NCI-H146 treated with DMSO at 0.1 percent for 48 hours (cell line): Measurements from ENCODE around the gene PHC2.

Experiments used
- DNase-seq: peaks from one replicate; lab custom pipeline; 2025; ENCODE audit not compliant: unreplicated experiment; lab: John Stamatoyannopoulos, UW

PHC2 gene

DNA sequence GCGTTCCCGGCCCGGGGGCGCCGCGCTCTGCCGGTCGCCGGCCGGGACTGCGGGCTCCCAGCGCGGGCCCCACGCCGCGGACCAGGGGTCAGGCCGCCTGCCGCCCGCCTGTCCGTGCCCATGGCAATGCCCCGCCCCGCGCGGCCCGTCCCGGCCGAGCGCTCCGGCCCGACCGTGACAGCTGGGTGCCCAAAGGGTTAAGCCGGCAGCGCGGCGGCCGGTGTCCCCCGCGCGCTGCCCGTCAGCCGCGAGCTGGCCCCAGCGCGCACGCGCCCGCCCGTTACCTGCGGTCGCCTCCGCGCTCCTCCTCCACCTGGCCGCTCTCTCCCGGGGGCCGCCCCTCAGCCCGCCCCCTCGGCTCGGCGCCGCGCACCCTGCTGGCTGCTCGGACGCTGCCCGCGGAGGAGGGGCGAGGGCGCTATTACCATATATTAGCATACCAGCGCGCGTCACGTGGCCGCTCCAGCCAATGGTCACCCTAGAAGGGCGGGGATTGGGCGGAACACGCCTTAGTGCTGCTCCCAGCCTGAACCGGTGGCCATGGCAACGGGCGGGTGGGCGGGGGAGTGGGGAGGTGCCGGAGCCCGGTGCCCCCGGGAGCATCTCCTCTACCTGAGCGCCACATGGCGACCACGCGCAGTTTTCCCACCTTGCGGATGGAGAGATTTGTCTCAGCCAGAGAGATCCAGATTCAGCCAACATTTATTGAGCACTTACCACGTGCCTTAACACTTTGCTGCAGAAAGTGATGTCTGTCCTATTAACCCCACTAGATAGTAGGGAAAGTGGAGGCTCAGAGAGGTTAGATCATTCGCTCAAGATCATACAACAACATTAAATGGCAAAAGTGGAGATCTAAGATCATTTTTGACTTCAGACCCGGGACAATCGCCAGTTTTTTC is at the start of gene PHC2:
PHC2 (minus strand) TSS at position 404 of the 902 bp plus-strand sequence. CDS start 55,556 bp downstream, outside the sequence.
- DNase-seq = peak; percentile 85

DNA sequence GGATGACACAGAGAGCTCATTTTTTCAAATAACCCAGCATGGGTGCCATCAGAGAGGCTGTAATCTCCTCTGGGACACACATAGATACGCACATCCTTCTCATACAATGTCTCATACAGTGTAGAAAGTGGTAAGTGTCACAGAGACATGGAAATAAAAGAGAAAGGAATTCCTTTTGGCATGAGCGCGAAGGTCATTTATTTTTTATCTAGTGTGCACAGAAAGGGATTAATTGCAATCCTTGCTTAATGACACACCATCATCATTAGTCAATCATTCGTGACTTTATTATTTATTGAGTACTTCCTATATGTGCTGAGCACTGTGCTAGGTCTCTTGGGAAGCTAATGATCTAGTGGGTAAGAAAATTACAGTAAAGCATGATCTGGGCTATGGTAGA is 46.6 kb upstream of the PHC2 start:
- no peak for DNase-seq

- DNase-seq = no peak
Measured at GRCh38 chr1:33473900-33474299, 43.0 kb upstream of the PHC2 start.

DNA sequence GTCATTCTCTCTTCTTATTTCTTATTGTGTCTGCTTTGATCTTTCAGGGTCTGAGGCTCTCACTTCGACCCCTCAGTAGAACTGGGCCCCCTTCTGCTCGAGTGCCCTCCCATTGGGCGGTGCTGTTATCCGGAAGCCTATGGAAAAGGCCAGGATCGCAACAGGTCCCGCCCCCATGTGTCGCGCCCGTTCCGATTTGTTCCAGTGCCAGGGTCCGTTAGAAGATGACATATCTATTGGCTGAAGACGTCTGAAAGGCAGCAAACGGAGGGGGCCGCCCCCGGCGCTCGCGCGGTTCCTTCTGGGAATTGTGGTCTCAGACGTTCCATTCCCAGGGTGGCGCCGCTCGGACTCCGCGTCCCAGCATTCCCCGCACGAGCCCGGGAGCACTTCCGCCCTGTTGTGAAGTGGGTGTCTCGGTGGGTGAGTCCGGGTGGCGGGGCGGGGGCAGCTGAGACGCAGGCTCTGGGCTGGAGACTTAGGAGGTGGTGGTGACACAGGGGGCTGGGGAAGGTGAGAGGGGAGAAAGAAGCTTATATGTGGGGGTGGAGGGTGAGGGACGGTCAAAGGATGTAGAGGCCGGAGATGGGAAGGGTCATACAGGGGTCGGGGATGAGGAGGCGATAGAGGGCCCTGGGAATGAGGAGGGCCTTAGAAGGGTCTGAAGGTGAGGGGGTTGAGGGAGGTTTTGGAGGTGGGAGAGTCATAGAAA is 41.5 kb upstream of the PHC2 start, which contains the start of gene ZSCAN20:
ZSCAN20 (plus strand) TSS at position 377 of the 712 bp plus-strand sequence. CDS start 6,644 bp downstream, outside the sequence.
- DNase-seq = peak; percentile 95

DNA sequence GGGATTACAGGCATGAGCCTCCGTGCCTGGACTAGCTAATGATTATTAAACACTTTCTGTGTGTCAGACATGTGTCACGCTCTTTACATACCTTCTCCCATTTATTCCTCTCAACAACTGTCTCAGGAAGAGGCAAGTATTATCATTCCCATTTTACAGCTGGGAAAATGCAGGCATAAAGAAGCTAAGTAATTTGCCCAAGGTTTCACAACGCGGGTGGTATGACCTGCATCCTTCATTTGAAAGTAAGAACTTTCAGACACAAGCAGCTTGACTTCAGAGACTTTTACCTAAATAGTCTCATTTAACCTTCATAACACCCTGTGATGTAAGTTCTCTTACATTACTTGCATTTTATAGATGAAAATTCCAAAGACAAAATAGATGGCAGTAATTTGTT is 40.5 kb upstream of the PHC2 start:
- no peak for DNase-seq

GRCh38 chr1:33470495-33471012 is 39.7 kb upstream of the PHC2 start:
- peak; percentile 59 for DNase-seq

DNA sequence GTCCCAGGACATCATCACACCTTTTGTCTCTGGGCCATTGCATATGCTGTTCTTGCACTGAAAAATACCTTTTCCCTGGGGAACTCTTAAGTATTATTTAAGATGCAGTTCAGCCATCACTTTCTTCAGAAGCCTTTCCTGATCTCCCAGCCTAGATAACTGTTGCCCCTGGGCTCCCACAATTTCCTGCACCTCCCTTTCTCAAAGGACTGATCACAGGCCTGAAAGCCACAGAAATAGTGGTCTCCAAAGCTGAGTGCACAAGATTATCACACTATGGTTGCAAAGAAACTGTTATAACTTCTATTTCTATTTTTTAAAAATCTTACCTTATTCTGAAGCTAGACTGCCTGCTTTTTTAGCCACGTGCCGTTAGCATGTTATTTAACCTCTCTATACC is 38.8 kb upstream of the PHC2 start:
- no peak for DNase-seq

- no peak for DNase-seq
Measured at GRCh38 chr1:33468967-33469366, 38.1 kb upstream of the PHC2 start.

DNA sequence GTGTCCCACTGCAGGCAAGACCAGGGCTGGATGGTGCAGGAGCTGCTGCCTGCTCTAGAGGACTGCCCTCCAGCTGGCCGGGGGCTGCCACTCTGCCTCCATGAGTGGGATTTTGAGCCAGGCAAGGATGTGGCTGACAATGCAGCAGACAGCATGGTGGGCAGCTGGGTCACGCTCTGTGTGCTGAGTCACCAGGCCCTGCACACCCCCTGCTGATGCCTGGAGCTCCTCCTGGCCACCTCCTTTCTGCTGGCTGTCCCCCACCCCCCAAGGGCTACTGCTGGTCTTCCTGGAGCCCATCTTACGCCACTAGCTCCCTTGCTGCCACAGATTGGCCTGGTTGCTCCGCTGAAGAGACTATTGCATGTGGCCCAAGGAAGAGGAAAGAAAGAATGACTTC is 37.6 kb upstream of the PHC2 start:
- DNase-seq = no peak

- DNase-seq = no peak
Measured at GRCh38 chr1:33468011-33468410, 37.1 kb upstream of the PHC2 start.

- DNase-seq = no peak
Measured at GRCh38 chr1:33466159-33466558, 35.3 kb upstream of the PHC2 start.

GRCh38 chr1:33465316-33465715 is 34.4 kb upstream of the PHC2 start:
- no peak for DNase-seq

DNA sequence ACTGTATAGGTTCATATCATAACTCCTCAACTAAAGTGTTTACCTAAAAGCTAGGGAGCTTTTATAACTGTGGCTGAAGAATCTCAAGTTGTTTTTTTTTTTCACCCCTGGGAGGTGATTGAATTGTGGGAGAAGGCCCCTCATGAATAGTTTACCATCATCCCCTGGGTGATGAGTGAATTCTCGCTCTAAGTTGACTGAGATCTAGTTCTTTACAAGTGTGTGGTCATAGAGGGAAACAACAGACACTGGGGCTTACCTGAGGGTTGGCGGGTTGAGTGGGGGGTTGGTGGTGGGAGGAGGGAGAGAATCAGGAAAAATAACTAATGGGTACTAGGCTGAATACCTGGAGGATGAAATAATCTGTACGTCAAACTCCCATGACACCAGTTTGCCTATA is 33.7 kb upstream of the PHC2 start:
- no peak for DNase-seq

GRCh38 chr1:33462405-33463164 is 31.7 kb upstream of the PHC2 start:
- DNase-seq = no peak

GRCh38 chr1:33460947-33461629 is 30.2 kb upstream of the PHC2 start:
- no peak for DNase-seq

GRCh38 chr1:33460144-33460543 is 29.2 kb upstream of the PHC2 start:
- DNase-seq = no peak

- no peak for DNase-seq
Measured at GRCh38 chr1:33459691-33460090, 28.8 kb upstream of the PHC2 start.

- no peak for DNase-seq
Measured at GRCh38 chr1:33456502-33456886, 25.6 kb upstream of the PHC2 start.

DNA sequence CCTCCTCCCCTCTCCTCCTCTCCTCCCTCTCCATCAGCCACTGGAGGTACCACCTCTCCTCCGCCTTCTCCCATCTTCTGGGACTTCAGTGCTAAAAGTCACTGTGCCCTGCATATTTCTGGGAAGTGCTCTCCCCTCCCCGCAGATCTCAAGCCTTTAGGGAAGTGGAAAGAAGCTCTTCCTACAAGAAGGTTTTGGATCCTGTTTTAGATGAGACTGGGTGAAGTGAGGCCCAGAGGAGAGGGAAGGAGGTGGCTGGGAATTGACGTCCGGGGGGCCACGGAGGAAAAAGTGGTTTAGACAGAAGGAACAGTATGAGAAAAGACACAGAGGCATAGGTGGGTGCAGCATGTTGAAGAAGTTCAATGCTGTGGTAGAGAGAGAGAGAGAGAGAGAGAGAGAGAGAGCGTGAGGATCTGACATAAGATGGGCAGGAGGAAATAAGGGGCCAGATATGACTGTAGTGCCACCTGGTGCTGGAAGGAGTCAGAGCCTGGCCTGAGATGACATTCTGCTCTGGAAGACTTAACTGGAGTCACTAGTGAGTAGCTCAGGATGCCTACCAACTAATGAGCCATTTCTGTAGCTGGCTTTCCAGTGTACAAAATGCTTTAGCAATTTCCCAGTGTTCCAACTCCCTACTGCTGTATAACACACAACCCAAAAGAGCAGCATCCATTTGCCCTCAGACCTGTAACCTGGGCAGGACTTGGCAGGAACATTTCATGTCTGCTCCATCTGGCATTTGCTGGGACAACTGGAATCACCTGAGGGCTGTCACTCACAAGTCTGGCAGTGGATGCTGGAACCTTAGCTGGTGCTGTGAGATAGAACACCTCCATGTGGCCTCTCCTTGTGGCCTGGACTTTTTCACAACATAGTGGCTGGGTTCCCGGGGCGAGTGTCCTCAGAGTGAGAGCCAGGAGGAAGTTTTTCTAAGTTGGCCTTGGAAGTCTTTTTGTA is 24.9 kb upstream of the PHC2 start:
- DNase-seq = no peak
